ENCODE results near the gene NCOA1.

DNA sequence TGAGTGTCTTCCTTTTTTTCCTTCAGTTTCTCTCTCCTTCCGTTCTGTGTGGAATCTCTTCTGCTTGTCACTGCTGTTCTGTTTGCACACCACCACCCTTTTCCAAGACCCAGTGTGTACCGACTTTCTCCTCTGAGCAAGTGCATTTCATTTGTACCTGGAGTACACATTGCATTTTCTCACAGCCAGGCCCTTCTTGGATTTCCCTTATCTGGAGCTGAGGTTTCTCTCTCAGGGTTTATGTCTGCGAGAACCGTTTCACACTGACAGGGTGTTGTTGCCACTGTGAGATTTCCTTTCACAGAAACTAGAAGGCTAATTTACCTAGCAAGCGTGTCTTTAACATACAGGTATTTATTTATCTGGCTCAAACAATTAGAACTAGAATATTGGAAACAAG, 26.2 kb downstream of the NCOA1 start:
- TF ChIP-seq, protein P1, sequence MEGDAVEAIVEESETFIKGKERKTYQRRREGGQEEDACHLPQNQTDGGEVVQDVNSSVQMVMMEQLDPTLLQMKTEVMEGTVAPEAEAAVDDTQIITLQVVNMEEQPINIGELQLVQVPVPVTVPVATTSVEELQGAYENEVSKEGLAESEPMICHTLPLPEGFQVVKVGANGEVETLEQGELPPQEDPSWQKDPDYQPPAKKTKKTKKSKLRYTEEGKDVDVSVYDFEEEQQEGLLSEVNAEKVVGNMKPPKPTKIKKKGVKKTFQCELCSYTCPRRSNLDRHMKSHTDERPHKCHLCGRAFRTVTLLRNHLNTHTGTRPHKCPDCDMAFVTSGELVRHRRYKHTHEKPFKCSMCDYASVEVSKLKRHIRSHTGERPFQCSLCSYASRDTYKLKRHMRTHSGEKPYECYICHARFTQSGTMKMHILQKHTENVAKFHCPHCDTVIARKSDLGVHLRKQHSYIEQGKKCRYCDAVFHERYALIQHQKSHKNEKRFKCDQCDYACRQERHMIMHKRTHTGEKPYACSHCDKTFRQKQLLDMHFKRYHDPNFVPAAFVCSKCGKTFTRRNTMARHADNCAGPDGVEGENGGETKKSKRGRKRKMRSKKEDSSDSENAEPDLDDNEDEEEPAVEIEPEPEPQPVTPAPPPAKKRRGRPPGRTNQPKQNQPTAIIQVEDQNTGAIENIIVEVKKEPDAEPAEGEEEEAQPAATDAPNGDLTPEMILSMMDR (IDR thresholded peaks at IDR 0.05 in 4 of 5, conservative IDR thresholded peaks at IDR 0.05 in 1 of 5), result no peak
- TF ChIP-seq POLR2A (IDR thresholded peaks at IDR 0.05), result no peak
